ENCODE data around the gene TEDC1. TPM values are rescaled to one million over a fixed set of nuclear protein-coding genes. Genes with fewer than 3 reads are reported as not detected.

The TEDC1 gene
- polyA plus RNA-seq, 3 donors: 6.0 to 10.5 (median 9.3) TPM

DNA sequence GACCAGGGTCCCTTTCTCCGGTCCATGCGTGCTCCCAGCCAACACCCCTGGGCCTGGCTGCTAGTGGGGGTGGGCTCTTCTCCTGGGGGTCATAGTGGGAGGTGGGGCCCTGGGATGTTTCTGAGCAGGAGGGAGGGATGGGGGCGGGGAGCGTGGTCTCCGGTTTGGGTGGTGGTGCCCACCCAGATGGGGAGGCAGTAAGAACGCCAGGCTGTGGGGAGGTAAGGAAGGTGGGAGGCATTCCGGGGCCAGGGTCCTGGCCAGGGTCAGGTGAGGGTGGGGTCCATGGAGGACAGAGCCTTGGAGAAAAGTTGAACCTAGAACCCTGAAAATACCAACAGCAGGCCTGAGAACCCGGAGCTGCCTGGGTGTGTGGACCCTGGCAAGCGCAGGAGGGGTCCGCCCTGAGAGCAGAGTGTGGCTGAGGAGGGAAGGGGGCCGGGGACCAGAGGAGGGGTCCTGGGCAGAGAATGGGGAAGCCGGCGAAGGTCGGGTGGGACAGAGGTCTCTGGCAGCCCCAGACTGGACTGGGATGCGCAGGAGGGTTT is 10.8 kb upstream of the TEDC1 start:
- DNase-seq (ENCODE audit: extremely low read depth in 1 of 11, low read depth in 9 of 11, low spot score in 4 of 11): no peak

DNA sequence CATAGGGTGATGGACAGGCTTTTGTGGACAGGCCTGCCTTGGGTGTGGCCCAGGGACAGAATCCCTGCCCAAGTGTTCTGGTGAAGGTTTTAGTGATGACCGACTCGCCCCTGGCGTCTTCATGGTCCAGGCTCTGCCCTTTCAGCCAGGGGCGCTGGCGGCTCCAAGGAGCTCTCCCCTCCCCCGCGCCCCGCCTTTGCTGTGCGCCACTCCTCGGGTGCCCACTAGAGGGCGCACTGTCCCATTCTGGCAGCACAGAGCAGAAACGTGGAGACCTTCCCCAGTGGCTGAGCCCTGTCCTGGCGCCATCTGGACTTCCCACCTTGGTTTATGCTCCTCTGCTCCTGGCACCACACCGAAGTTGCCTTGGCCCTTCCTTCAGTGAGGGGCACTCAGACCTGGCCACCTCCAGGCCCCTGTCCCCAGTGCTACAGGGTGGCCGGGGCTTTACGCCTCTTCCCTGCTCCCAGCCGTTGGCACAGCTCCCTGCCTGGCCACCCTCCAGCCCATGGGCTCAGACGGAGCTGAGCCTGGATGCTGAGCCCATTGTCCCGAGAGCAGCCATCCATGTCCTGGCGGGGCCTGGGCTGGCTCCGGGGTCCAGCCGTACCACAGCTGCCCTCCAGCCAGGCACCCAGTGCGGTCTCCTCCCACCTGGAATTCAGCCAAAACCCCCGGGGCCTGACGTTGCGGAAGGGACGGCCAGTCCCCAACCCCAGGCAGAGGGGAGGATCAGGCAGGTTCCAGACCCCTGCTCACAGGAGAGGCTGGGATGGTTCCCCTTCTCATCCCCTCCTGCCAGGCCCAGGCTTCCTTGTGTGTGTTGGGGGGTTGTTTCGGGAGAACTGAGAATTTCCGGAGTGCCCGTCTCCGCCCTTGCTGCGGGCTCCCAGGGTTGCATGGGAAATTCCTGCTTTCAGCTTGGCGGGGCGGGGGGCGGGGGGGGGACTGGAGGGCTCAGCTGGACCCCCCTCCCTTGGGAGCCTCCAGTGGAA is 9.9 kb upstream of the TEDC1 start:
- peak in 9 of 11 donors; percentile 84 to 91 (median 89) for DNase-seq (ENCODE audit: extremely low read depth in 1 of 11, low read depth in 9 of 11, low spot score in 4 of 11)

DNA sequence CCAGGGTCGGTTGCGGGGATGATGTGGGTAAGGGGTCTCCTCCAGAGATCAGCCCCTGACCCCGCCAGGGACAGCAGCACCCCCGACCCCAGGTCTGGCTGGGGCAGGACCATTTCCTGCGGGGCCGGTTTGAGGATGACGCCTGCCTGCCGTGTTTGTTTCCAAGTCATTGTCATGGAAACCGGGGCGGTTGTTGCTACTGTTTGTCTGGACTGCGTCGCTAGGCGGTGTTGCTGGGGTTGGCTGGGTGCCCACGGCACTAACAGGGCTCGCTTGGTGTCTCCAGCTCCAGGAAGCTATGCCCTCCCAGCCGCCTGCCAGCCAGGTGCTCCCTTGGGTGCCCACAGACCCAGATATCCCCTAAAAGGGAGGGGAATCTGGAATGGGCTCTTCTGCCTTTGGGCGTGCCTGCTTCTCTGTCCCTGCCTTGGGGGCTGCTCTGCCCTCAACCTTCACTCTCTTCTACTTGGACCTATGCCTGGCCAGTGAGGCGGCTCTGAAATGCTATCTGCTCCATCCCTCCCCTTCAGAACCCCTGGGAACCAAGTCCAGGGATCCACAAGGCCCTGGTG is 9.1 kb upstream of the TEDC1 start:
- DNase-seq (ENCODE audit: extremely low read depth in 1 of 11, low read depth in 9 of 11, low spot score in 4 of 11): peak; percentile 90 to 97 (median 95)

DNA sequence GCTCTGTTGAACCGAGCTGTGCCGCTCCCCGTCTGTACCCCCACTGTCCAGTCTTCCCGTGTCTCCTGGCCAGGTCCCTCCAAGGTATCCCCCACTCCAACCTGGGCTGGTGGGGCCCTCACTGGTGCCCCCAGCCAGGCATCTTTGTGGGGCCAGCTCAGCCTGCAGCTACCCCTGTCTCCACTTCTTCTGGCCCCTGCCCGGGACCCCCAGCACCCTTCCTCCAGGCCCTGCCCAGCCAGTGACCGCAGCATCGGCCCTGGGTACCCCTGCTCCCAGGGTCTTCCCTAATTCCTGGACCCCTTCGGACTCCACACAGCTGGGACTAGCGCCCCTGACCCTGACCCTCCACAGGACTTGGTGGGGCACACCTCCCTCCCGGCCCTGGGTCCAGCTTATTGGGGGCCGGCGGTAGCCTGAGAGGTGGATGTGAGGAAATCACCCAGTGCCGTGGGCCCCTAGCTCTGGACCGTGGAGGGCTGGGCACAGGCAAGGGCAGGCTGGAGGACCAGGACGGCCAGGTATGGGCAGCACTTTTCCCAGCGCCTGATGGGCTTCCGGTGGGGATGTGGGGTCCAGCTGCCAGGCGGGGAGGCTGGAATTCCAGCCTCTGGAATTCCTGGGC is 8.4 kb upstream of the TEDC1 start:
- no peak for DNase-seq (ENCODE audit: extremely low read depth in 1 of 11, low read depth in 9 of 11, low spot score in 4 of 11)

DNA sequence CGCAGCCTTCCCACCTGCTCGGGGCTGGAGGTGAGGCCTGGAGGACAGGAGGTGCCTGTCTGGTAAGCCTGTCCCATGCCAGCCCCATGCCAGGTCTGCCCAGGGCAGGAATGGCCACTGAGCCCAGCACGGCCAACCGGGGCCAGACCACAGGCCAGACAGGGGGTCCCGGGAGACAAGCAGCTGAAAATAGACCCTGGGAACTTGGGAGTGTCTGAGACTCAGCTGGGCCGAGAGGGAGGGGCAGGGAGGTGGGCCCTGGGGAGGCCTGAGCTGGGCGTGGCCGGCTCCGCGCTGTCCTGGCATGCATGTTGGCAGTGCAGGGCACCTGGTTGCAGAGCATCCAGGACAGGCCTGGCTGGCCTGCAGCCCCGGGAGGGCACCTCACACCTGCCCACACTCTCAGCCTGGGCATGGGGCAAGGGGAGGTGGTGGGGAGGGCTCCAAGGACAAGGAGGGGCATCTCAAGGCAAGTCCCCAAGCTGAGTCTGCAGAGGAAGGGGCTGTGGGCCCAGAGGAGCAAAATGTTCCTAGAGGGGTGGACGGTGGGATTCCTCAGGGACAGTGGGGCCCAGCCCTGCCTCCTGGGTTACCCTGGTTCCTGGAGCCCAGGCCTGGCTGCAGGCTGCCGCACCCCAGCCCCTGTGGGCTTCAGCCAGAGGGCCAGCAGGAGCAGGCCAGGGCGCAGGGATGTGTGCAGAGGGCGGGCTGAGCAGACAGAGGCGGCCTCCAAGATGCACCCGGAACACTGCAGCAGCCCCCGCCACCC is 7.6 kb upstream of the TEDC1 start:
- DNase-seq (ENCODE audit: extremely low read depth in 1 of 11, low read depth in 9 of 11, low spot score in 4 of 11): no peak

DNA sequence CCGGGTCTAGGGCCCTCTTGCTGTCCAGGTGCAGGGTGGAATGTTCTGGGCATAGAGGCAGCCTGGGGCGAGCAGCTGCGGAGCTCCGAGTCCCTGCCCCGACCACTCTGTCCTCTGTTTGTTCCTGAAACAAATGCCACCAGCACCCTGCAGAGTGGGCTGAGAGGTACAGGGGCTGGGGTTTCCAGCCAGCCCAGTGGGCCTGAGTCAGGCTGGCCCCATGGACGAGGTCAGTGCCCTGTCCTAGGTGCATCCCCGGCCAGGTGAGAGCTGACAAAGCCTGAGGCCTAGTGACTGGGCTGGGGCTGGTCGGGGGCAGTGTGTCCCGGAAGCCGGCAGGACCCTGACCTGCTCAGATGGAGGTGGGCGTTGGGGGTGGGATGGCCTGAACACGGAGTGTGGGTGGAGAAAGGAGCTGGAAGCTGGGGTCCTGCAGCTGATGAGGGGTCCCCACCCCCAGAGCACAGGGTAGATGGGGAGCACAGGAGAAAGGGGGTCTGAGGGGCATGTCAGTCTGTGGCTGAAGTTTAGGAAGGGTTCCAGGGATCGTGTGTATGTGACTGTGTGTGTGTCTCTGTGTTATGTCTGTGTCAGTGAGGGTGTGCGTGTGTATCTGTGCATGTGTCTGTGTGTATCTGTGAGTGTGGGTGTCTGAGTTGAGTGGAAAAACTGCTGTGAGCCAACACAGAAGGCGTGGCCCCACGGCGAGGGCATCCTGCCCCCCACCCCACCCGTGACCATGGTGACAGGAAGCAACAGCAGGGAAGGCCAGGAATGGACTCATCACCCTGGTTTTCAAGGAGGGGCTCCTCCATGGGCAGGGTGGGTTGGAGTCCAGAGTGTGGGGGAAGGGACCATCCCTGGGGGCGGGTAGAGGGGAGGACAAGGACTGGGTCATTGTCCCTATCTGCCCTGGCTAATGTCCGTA is 6.7 kb upstream of the TEDC1 start:
- DNase-seq (ENCODE audit: extremely low read depth in 1 of 11, low read depth in 9 of 11, low spot score in 4 of 11): no peak

DNA sequence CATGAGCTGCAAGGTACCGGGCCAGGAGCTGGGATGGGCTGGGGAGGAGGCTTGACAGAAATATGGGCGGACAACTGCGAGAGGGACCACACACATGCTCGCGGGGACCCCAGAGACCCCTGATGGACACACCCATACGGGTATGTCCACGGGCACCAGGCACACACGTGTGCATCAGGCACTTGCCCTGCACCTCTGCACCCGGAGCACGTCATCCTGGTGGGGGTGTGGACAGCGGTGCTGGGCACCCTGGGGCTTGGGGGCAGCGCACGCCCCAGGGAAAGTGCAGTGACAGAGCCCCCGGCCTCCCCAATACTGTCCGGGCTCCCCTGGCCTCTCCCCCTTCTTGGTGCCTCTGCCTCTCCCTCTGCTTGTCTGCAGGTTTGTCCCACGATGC is 6.1 kb upstream of the TEDC1 start:
- DNase-seq (ENCODE audit: extremely low read depth in 1 of 11, low read depth in 9 of 11, low spot score in 4 of 11): no peak

DNA sequence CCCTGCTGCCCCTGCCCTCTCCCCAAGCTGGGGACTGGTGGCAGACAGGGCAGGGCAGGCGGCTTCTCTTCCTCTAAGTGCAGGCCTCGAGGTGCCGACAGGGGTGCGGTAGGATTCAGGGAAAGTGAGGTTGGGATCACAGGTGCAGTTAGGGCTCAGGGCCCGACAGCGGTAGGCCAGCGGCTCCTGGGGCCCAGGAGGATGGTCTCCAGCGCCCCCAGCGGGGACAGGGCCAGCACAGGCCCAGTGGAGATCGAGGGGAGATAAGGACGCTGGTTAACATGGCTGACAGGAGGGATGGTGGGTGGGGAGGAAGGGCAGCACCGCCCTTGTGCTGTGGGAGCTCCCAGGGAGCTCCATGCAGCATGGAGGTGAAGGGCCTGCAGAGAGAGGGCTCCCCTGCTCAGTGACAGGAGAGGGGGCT is 5.3 kb upstream of the TEDC1 start:
- no peak for DNase-seq (ENCODE audit: extremely low read depth in 1 of 11, low read depth in 9 of 11, low spot score in 4 of 11)

DNA sequence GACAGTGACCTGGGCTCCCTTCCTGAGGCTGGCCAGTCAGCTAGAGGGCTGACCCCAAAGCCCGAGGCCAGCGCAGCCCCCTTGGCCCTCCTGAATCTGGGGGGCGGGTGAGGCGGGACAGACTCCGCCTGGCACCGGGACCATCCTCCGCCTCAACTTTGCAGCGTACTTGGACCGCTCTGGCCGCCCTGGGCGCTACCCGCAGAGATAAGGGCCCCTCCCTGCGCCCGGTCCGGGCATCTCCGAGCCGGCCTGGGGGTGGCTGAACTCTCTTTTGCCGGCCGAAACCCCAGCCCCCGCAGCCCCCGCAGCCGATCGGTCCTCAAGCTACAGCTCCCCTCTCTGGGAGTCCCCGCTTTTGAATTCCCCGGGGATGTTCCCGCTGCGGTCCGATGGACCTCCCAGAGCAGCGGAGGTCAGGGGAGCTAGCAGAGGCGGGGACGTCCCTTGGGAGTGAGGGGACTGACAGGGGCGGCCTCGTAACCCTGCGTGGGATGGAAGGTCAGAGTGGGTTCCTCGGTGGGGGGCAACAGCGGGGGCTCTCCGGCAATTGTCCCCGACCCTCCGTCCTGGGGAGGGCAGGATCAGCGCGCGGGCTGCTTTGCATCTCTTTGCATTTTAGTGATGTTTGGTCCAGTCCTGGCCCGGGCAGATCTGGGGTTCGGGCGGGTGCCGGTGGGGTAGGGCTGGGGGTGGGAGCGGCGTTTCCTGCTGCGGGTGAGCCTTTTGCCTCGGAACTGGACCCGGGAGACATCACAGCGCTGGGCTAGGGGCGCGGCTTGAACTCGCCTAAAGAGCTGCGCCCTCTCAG is 4.7 kb upstream of the TEDC1 start, which contains the start of gene CRIP1:
CRIP1 (plus strand) TSS at position 724 of the 811 bp plus-strand sequence. CDS start 374 bp downstream, outside the sequence.
- no peak for DNase-seq (ENCODE audit: extremely low read depth in 1 of 11, low read depth in 9 of 11, low spot score in 4 of 11)

DNA sequence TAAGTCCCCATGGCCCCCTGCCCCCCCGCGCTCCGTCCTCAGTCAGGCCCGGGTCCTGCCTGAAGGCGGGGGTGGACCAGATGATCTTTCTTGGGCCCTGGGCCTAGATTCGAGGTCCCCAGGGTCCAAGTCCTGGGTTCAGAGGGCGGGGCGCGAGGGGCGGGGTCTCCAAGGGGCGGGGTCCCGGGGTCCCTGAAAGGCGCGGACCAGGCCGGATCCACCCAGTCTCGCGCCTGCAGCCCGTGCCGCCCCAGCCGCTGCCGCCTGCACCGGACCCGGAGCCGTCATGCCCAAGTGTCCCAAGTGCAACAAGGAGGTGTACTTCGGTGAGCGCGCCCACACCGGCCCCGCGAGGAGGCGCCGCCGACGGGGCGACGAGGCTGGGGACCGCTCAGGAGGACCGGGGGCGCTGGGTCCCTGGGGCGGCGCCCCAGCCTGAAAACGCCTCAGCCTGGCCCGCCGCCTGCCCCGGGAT is 4.0 kb upstream of the TEDC1 start:
- no peak for DNase-seq (ENCODE audit: extremely low read depth in 1 of 11, low read depth in 9 of 11, low spot score in 4 of 11)

DNA sequence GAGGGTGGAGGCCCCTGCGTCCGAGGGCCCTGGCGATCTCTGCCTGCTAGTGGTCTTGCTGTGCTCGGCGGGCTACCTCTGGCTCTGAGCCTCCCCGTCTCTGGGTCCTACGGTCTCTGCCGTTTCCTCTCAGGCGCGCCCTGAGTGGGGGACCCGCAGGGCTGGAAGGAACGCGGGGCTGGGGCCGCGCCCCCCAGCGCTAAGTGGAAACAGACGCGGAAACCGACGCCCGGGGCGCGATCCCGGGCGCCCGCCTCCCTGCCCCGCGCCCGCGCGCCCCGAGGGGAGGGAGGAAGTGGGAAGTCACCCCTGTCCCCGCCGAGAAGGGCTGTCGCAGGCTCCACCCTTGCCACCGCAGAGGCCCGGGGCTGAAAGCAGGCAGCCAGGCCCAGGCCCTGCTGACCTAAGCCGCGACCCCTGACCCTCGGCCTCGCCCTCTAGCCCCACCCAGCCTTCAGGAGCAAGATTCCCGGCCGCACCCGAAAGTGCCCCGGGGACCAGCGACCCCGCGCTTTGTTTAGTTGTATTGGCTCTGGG is 3.5 kb upstream of the TEDC1 start:
- DNase-seq (ENCODE audit: extremely low read depth in 1 of 11, low read depth in 9 of 11, low spot score in 4 of 11): no peak

DNA sequence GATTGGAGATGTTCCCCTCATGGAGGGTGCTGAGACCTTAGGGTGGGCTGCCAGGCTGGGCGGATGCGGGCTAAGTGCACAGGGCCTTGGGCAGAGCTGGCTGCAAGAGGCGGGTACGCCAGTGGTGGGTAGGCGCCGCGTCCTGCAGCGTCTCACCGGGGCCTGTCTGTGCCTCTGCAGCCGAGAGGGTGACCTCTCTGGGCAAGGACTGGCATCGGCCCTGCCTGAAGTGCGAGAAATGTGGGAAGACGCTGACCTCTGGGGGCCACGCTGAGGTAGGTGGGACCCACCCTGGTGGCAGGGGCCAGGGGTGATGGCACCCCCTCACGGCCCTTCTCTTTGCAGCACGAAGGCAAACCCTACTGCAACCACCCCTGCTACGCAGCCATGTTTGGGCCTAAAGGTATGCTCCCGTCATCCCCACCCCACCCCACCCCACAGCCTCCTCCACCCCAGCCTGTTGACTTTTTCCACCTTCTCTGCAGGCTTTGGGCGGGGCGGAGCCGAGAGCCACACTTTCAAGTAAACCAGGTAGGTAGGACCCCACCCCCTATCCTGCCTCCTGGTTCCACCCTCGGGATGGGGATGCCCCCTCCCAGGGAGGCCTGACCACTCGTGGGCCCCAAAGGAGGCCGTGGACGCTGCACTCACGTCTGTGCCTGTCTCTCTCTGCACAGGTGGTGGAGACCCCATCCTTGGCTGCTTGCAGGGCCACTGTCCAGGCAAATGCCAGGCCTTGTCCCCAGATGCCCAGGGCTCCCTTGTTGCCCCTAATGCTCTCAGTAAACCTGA is 2.9 kb upstream of the TEDC1 start:
- DNase-seq (ENCODE audit: extremely low read depth in 1 of 11, low read depth in 9 of 11, low spot score in 4 of 11): no peak

DNA sequence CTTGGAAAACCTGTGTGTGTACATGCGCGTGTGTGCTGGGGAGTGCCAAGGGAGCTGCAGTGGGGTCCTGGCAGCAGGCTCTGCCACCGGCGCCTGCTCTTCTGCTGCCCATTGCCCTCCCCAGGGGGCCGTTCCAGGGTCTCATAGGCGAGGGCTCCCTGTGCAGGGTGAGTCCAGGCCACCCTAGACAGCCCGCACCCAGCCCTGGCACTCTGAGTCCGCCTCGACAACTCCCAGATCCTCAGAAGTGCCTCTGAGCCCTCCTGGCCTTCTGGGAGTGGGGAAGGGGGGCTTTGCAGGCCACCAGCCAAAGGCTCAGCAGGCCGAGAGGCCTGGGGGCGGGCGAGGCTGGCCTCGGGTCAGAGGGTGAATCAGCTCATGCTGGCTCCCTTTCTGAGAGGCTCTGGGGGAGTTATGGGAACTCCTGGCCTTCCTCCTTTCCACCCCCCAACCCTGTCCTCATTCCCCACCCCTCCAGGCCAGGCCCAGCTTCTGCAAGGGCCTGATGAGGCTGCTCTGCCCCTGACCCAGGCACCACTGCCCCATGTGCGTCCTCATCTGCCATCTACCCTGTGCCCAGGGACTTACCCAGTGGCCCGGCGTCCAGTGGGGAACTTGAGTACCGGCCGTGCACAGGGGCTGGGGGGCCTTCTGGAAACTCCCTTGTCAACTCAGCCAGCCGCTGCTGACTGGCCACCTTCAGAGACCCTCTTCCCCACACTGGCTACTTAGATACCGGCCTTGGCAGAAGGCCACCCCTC is 2.1 kb upstream of the TEDC1 start:
- no peak for DNase-seq (ENCODE audit: extremely low read depth in 1 of 11, low read depth in 9 of 11, low spot score in 4 of 11)

DNA sequence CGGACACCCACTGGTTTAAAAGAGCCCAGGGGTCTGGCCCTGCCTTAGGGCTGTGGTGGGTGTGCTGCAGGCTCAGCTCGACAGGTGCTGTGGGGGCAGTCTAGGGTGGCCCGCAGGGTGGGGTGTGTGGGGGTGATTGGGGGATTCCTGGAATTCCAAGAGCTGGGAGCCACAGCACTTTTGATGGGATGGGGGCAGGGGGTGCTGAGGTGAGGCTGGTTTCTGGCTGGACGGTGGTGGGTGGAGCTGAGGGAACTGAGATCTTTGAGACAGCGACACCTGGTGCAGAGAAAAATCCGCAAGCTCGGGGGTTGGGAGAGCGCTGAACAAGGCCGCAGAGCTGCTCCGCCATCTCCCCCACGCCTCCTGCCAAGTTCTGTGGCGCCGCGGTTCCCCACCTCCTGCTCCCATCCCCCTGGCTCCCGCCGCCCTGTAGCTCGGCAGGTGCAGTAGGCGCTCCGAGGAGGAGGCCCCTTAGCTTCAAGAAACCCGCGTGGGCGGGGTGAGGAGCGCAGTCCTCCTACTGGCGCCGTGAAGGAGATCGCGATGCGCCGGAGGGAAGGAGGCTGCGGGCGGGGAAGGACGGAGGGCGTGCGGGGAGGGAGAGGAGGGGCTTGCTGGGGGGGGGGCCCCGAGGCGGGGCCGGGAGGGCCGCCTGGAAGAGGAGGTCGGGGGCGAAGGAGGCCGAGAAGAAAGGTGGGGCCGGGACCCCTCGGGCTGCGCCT is 1.3 kb upstream of the TEDC1 start:
- DNase-seq (ENCODE audit: extremely low read depth in 1 of 11, low read depth in 9 of 11, low spot score in 4 of 11): peak in 9 of 11 donors; percentile 80 to 93 (median 85)

DNA sequence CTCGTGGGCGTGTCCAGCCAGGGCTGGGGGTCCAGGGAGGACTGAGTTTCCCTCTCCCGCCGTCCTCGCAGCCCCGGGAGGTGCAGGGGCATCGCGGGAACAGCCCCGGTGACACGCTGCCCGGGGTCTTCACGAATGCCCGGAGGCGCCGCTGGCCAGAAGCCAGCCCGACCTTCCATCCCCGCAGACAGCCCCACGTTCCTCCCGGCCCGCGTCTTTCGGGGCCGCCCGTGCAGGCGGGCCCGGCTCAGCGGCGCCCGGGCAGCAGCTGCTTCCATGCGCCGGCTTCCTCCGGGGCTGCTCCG is 827 bp upstream of the TEDC1 start:
- no peak for DNase-seq (ENCODE audit: extremely low read depth in 1 of 11, low read depth in 9 of 11, low spot score in 4 of 11)

All from renal cortex interstitium (tissue), 11 donors.